SH-SY5Y (cell line): ENCODE data around the gene MBNL1.

Experiments
- GATA2 ChIP-seq: IDR thresholded peaks from 2 replicates; pipeline ENCODE4 v1.6.1; 2011; ENCODE audit warnings: mild to moderate bottlenecking, low read depth, low read length
- GATA3 ChIP-seq: IDR thresholded peaks from 2 replicates; pipeline ENCODE4 v1.6.1; 2011; ENCODE audit warnings: low read depth, mild to moderate bottlenecking, low read length, moderate library complexity

DNA sequence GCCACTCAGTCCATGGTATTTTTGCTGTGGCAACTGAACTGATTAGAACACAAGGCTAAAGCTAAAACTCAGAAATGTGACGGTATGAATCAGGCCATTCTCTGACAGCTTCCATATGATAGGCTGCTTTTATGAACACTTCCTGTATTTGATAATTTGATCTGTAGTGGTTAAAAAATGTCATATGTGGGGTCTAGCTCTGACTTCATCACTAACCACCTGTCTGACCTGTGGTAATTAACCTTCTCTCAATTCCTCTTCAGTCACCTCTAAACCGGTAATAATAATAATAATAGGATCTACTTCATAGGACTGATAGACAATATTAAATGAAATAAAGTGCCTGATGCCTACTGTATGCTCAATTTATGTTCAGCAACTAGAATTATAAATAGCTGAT is 223.2 kb downstream of the MBNL1 start:
- no peak for TF ChIP-seq GATA2
- no peak for TF ChIP-seq GATA3
